Measurements from ENCODE around the gene RNF167.
A peak's percentile ranks its signal among the peaks of the same experiment; 100 is the strongest.
"Not testable (repeated sequence)": the region's sequence is repeated elsewhere in the genome, so short reads cannot be mapped to it uniquely, and the experiment has no call there.

RNF167 gene

GRCh38 chr17:4920351-4921048, 19.6 kb upstream of the RNF167 start:
- peak; percentile 84 for DNase-seq (ENCODE audit: low read depth)
- TF ChIP-seq CTCF (IDR thresholded peaks at IDR 0.05; ENCODE audit: insufficient read depth, low read depth, low read length, missing control alignments) = no peak
- no peak overlapping the region for H3K4me3 ChIP-seq (ENCODE audit: low read length)

GRCh38 chr17:4921320-4921719, 18.7 kb upstream of the RNF167 start:
- no peak for DNase-seq (ENCODE audit: low read depth)
- no peak for TF ChIP-seq CTCF (IDR thresholded peaks at IDR 0.05; ENCODE audit: insufficient read depth, low read depth, low read length, missing control alignments)
- H3K4me3 ChIP-seq (ENCODE audit: low read length) = no peak overlapping the region

GRCh38 chr17:4926577-4927335, 13.3 kb upstream of the RNF167 start:
- H3K4me3 ChIP-seq (ENCODE audit: low read length) = not testable (repeated sequence)

GRCh38 chr17:4928881-4929280, 11.2 kb upstream of the RNF167 start:
- TF ChIP-seq CTCF (IDR thresholded peaks at IDR 0.05; ENCODE audit: insufficient read depth, low read depth, low read length, missing control alignments) = no peak
- no peak overlapping the region for H3K4me3 ChIP-seq (ENCODE audit: low read length)

More at GRCh38 chr17:4926577-4927335, 13.3 kb upstream of the RNF167 start:
- DNase-seq (ENCODE audit: low read depth) = not testable (repeated sequence)

GRCh38 chr17:4931963-4932362, 8.1 kb upstream of the RNF167 start, which contains the start of gene GP1BA:
TSS of gene GP1BA (plus strand) at chr17:4932277. CDS start at chr17:4932605, 328 bp downstream.
- no peak for TF ChIP-seq CTCF (IDR thresholded peaks at IDR 0.05; ENCODE audit: insufficient read depth, low read depth, low read length, missing control alignments)
- no peak for DNase-seq (ENCODE audit: low read depth)
- no peak within 1 kb of the TSS for H3K4me3 ChIP-seq (ENCODE audit: low read length)

More at GRCh38 chr17:4928881-4929280, 11.2 kb upstream of the RNF167 start:
- no peak for DNase-seq (ENCODE audit: low read depth)

- no peak for TF ChIP-seq CTCF (IDR thresholded peaks at IDR 0.05; ENCODE audit: insufficient read depth, low read depth, low read length, missing control alignments)
- H3K4me3 ChIP-seq (ENCODE audit: low read length) = no peak overlapping the region
- DNase-seq (ENCODE audit: low read depth) = no peak
Observed at GRCh38 chr17:4932756-4933155, 7.3 kb upstream of the RNF167 start.

- TF ChIP-seq CTCF (IDR thresholded peaks at IDR 0.05; ENCODE audit: insufficient read depth, low read depth, low read length, missing control alignments) = no peak
- DNase-seq (ENCODE audit: low read depth) = no peak
- no peak overlapping the region for H3K4me3 ChIP-seq (ENCODE audit: low read length)
Observed at GRCh38 chr17:4933646-4934045, 6.4 kb upstream of the RNF167 start.
